ENCODE measurements around the gene SLAIN1. TPM values are rescaled to one million over a fixed set of nuclear protein-coding genes. Genes with fewer than 3 reads are reported as not detected.

SLAIN1 gene
- total and polyA plus RNA-seq, 2 of the 8 experiments (the other 6 are each of a cell fraction or from before 2014, with no cell fraction given) = 35.0 to 37.7 TPM

Small RNA genes within 50 kb of the gene (microRNA-seq; reads per million reads assigned to microRNA genes)
- 0 reads per million in 2 experiments for gene MIR3665 (ENCODE audit: borderline microRNAs expressed in 2 of 2, borderline number of aligned reads in 2 of 2, borderline replicate concordance in 1 of 2)

Small RNA genes within 50 kb of the gene (small RNA-seq; reads per million reads assigned to genes)
- gene MIR3665 (ENCODE audit: insufficient read depth) = not detected
- gene SPTLC1P5 (ENCODE audit: insufficient read depth) = not detected

Other genes starting within 250 kb of the SLAIN1 start
- gene SCEL, start 162.0 kb upstream of the SLAIN1 start, total RNA-seq (2021; fragmentation: NEBNext Ultra II Directional; extraction: Animal tissue kit (Norgen Biotek cat#: 25700)) = not detected in 2 replicates
- not detected in 2 replicates for gene SCEL, start 162.0 kb upstream of the SLAIN1 start, polyA plus RNA-seq (2011; rRNA removed)
- gene EDNRB, start 221.1 kb downstream of the SLAIN1 start, total RNA-seq (2021; fragmentation: NEBNext Ultra II Directional; extraction: Animal tissue kit (Norgen Biotek cat#: 25700)) = 67.6 and 73.2 TPM in 2 replicates
- 11.9 and 15.8 TPM in 2 replicates for gene EDNRB, start 221.1 kb downstream of the SLAIN1 start, polyA plus RNA-seq (2011; rRNA removed)

Data from H1 (cell line).